Activated CD8-positive, alpha-beta memory T cell treated with anti-CD3 and anti-CD28 coated beads, Interleukin-2, amount 50 U/mL, for 1 hour (primary cell): Measurements from ENCODE around the gene PTPRA.
"Not testable (repeated sequence)": the region's sequence is repeated elsewhere in the genome, so short reads cannot be mapped to it uniquely, and the experiment has no call there.

Source experiments
- DNase-seq: peaks from one replicate; pipeline ENCODE4 v3.0.0-alpha.2; 2020; ENCODE audit errors: extremely low read depth

The PTPRA gene

DNA sequence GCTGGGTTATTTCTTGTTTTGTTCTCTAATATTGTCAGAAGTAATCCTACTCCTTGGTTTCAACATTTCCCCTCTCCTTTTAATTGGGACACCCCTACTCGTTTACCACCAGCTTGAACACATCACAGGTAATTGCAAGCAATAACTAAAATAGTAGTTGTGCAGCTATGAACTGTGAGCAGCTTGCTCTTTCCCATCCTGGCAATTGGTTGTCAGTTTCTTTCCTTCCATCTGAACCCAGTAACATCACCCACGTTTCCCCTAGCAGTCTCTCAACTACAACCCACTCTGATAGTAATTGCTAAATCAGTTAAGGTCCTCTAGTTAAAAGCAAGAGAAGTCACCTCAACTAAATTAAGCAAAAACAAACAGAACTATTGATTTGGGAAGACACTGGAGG lies 122.5 kb downstream of the PTPRA start:
- no peak for DNase-seq

DNA sequence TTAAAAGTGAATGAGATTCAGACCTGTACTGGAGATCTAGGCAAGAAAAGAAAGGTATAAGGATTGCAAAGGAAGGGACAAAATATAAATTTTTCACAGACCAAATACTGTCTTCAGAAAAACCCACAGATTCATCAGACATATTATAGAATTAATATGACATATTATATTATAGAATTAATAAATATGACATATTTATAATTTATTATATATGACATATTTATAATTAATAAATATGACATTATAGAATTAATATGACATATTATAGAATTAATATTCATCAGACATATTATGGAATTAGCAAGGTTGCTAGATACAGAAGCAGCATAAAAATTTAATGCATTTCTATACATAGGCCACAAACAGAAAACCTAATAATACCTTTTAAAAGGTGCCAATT lies 125.4 kb downstream of the PTPRA start:
- no peak for DNase-seq

DNA sequence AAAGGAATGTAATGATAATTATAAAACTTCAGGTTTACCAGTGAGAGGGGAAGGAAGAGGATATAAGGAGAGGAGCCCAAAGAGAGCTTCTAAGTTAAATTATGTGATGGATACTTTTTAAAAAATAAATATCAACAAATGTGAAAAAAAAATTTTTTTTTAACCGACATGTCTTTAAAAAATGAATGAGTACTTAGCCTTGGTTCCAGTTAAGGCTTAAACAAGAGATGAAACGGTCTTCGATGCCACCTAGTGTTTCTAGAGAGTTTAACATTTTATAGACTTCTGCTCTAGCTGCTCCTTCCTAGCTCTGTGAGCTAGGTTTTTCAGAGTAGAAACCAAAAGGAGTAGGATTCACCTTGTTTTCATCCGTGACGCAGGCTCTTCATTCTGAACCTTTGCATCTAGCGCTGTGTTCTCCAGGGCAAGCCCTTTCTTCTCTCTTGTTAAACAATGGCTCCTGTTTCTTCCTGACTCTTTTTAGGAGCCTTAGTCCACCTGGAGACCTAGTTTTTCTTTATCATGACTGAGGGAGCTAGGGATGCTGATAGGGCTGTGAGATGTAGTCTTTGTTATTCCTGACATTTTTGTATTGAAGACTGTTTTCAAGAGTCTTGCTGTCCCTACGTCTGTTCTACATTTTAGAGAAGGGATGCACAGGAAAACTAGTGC lies 127.7 kb downstream of the PTPRA start:
- no peak for DNase-seq

GRCh38 chr20:3003416-3003815 lies 130.1 kb downstream of the PTPRA start:
- DNase-seq = no peak

DNA sequence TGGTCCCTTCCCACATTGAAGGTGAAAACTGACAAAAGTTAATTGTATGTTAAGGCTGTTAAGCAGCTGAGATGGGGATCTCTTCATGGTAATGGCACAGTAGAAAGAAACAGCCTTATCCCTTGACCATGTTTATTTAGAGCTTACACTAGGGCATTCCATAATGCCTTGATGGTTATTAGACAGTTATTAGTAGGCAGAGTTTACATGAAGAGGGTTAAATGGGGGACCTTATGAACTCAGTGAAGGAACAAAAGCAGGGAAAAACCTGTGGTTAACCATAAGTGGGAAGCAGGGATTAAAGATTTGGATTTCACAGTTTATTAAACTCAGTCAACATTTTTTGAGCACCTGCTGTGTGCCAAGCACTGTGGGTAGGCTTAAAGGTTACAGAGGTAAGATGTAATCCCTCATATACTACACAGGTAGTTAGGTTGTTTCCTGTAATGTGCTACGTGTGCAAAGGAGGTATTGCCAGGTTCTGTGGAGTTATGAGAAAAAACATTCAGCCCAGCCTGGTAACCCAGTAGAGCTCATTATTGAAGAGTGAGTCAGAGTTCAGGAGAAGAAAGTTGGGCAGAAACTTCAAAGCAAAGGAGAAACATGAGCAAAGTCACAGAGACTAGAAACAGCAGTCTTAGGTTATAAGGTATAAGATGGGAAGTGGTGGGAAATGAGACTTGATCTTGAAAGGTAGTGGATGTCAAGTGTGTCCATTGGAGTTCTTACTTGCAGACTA lies 137.9 kb downstream of the PTPRA start:
- DNase-seq = no peak

GRCh38 chr20:3011752-3012151 lies 138.5 kb downstream of the PTPRA start:
- no peak for DNase-seq

DNA sequence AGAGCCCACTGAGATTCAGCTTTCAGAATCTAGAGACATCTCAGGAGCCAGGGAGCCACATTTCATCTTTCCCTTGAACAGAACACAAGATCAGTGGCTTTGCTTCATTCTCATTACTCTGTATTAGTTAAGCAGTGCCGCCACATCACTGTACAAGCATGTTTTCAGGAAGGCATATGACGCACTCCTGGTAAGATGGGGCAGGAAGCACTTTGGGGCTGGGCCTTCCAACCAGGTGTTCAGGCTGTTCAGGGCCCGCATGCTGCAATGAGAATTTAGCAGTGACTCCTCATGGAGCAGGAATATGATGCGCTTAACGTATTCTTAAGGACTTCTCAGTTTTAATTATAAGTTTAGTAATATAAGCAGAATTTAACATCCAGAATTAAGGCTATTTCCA lies 140.5 kb downstream of the PTPRA start:
- no peak for DNase-seq

GRCh38 chr20:3014179-3014578 lies 140.9 kb downstream of the PTPRA start:
- no peak for DNase-seq

GRCh38 chr20:3014662-3015061 lies 141.4 kb downstream of the PTPRA start:
- no peak for DNase-seq

DNA sequence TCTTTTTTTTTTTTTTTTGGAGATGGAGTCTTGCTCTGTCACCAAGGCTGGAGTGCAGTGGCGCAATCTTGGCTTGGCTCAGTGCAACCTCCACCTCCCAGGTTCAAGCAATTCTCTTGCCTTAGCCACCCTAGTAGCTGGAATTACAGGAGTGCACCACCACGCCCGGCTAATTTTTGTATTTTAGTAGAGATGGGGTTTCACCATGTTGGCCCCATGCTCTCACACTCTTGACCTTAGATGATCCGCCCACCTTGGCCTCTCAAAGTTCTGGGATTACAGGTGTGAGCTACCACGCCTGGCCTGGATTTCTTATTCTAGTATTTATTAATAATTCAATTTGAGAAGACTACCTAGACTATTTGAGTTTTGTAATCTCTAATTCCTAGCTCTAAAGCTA lies 142.0 kb downstream of the PTPRA start:
- DNase-seq = not testable (repeated sequence)

DNA sequence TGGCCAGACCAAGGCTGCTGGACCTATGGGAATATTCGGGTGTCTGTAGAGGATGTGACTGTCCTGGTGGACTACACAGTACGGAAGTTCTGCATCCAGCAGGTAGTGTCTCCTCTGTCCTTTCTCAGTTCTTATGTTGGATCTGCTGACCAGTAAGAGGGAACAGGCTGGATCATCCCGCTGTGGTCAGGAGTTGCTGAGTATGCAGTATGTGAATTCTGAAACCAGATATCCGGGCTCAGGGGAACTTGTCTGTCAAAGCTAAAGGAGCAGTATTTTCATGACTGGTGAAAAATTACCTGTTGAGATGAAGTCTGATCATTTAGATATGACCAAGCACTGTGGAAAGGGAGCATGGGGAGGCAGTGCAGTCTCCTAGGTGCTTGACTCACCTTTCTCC lies 148.0 kb downstream of the PTPRA start:
- DNase-seq = no peak

- DNase-seq = no peak
These were observed 148.5 kb downstream of the PTPRA start for GRCh38 chr20:3021777-3022176.

DNA sequence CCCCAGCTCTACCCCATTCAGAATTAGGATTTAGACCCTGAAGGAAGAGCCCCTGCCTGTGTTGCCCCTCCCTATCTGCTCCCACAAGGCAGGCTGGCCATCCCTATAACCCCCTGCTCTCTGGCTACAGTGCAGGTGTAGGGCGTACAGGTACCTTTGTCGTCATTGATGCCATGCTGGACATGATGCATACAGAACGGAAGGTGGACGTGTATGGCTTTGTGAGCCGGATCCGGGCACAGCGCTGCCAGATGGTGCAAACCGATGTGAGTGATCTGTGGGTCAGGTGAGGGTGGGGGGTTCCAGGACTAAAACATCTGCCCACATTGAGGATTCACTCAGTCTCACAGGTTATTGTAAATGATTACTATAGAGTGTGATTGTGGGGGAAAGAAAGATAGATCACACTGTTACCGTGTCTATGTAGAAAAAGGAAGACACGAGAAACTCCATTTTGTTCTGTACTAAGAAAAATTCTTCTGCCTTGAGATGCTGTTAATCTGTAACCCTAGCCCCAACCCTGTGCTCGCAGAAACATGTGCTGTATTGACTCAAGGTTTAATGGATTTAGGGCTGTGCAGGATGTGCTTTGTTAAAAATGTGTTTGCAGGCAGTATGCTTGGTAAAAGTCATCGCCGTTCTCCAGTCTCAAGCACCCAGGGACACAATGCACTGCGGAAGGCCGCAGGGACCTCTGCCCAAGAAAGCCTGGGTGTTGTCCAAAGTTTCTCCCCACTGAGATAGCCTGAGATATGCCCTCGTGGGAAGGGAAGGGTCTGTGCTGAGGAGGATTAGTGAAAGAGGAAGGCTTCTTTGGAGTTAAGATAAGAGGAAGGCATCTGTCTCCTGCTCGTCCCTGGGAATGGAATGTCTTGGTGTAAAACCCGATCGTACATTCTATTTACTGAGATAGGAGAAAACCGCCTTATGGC lies 149.5 kb downstream of the PTPRA start:
- DNase-seq = not testable (repeated sequence)

- DNase-seq = no peak
These were observed 154.7 kb downstream of the PTPRA start for GRCh38 chr20:3027987-3028386.

DNA sequence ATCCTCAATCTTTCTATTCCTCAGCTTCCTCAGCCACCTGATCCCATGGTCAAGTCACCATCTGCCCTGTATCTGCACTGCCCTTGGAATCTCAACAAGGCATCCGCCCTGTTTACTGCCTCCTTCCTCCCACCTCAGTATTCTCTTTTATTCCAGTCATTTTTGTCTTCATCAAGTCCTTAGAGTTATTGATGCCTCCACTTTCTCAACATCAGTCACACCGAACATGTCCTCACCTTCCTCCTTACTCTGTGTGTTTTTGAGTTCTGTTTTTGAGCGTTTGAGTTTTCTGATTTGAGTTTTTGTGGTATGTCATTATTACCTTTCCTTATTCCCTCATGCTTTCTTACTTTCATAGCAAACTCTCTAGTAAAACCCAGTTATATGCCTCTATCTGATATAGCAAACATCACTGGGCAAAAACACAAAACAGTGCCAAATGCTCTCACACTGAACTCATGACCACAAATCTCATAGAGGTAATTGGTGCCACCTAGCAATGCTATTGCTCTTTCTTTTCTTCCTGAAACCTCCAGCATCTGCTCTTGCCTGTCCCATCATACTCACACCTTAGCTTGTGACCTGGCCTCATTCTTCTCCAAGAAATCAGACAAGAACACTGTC lies 158.4 kb downstream of the PTPRA start:
- DNase-seq = no peak

DNA sequence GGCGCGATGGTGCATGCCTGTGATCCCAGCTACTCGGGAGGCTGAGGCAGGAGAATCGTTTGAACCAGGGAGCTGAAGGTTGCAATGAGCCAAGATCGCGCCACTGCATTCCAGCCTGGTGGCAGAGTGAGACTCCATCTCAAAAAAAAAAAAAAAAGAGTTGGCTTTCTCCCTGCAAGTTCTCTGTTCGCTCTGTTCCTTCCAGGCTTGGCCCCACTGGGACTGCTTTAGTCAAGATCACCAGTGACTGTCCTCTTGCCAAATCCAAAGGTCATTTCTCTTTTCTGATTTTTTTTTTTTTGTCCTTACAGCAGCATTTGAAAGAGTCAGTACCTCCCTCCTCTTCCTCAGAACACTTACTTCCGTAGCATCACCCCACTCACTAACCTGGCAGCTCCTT lies 159.3 kb downstream of the PTPRA start:
- no peak for DNase-seq

DNA sequence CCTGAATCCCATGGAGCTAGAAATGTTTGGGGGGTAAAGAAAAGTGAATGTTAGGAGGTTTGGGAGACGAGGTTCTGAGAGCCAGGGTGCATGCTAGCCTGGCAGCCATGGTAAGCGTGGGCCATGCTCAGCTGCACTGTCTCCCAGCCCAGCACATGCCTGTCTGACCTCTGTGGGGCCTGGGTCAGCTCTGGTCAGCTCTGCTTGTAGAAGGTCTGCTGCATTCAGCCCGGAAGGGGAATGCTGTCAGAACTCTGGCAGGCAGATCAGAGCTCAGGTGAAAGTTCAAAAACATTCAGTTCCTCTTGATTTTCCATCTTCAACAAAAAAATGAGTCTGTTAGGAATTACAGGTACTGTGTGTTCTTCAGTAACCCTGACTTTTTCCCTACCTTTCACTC lies 164.4 kb downstream of the PTPRA start:
- no peak for DNase-seq

DNA sequence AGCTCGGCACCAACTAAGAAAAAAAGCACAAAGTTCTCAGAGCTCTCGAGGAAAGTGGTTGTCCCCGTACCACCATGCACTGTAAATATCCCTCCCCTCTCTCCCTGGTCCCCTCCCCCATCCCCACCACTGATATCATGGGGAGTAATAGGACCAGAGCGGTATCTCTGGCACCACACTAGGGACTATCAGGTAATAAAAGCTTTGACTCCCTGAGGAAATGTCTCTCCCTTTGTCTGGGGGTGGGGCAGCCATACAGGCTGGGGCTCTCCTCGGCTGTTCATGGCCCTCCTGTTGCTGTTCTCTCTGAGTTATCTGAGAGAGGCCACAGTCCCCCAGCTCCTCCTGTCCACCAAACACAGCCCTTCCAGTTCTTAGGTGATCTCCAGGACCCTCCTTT lies 165.2 kb downstream of the PTPRA start:
- DNase-seq = no peak

GRCh38 chr20:3039426-3039825 lies 166.1 kb downstream of the PTPRA start:
- no peak for DNase-seq

GRCh38 chr20:3040086-3040485 lies 166.8 kb downstream of the PTPRA start:
- no peak for DNase-seq

GRCh38 chr20:3041854-3042409 lies 168.7 kb downstream of the PTPRA start:
- DNase-seq = no peak

- no peak for DNase-seq
These were observed 169.3 kb downstream of the PTPRA start for GRCh38 chr20:3042625-3043024.
